Neural crest cell (in vitro differentiated cells): ENCODE results near the gene BMPER. TPM values are rescaled to one million over a fixed set of nuclear protein-coding genes. Genes with fewer than 3 reads are reported as not detected.

ENCODE experiments used
- DNase-seq: peaks from one replicate; pipeline ENCODE4 v3.0.0; 2021; ENCODE audit warnings: low read depth, mixed read lengths, low spot score
- H3K27ac Mint-ChIP-seq: one replicate; pipeline ENCODE4 v1.8.0; 2021; ENCODE audit warnings: mild to moderate bottlenecking, mixed read lengths; ENCODE audit not compliant: unreplicated experiment
- H3K27me3 Mint-ChIP-seq: 2 replicates; pipeline ENCODE4 v1.8.0; 2021; ENCODE audit warnings: low read depth, mild to moderate bottlenecking, mixed read lengths
- H3K36me3 Mint-ChIP-seq: 2 replicates; pipeline ENCODE4 v1.8.0; 2021; ENCODE audit warnings: low read depth, mild to moderate bottlenecking, mixed read lengths
- H3K4me1 Mint-ChIP-seq: 2 replicates; pipeline ENCODE4 v1.8.0; 2021; ENCODE audit warnings: mixed read lengths
- H3K4me3 Mint-ChIP-seq: one replicate; pipeline ENCODE4 v1.8.0; 2021; ENCODE audit warnings: mild to moderate bottlenecking, mixed read lengths
- H3K9me3 Mint-ChIP-seq: 2 replicates; pipeline ENCODE4 v1.8.0; 2021; ENCODE audit warnings: mixed read lengths
- total RNA-seq: library from RNA; stranded (reverse); gene quantifications from 2 replicates; pipeline ENCODE4 v1.2.1, GENCODE V29; 2021
- TF ChIP-seq, protein P1 (sequence below): fragments of 200-600 bp; sonication (generic); conservative IDR thresholded peaks from 2 replicates; pipeline ENCODE4 v1.5.0; 2021; ENCODE audit warnings: antibody characterized with exemption, mild to moderate bottlenecking

Gene BMPER
- total RNA-seq, 1 donor from 2014 or later = not detected

DNA sequence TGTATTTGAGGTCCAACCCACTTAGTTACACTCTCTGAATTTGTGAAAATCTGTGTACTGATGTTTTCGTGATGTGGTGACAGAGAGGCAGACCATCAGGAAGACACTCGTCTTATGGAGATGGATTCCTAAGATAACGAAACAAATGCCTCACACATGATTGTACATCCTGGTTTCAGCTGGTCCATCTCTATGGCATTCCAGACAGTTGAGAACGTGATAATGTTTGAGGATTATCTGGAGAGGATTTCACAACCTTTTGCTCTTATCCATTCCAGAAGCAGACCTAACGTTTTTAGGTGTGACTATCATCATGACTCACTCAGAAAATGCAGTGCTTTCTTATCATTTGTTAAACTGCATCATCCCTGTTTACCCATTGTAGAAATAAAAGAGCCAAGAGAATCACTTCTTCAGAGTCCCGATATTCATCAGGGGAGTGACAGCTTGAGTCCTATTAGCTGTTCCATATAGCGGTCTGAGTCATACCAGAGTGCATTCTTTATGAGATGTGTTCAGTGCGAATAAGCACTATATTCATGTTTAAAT, 74.5 kb downstream of the BMPER start:
- no peaks in the 10 kb centered on the region for H3K4me1 Mint-ChIP-seq
- peaks cover 3% of the 10 kb centered on the region for H3K27me3 Mint-ChIP-seq
- no peak overlapping the region for H3K4me3 Mint-ChIP-seq
- no peak for DNase-seq
- H3K9me3 Mint-ChIP-seq = no peaks in the 10 kb centered on the region
- H3K36me3 Mint-ChIP-seq = no peaks in the 10 kb centered on the region
- no peak overlapping the region for H3K27ac Mint-ChIP-seq
- TF ChIP-seq, protein P1, sequence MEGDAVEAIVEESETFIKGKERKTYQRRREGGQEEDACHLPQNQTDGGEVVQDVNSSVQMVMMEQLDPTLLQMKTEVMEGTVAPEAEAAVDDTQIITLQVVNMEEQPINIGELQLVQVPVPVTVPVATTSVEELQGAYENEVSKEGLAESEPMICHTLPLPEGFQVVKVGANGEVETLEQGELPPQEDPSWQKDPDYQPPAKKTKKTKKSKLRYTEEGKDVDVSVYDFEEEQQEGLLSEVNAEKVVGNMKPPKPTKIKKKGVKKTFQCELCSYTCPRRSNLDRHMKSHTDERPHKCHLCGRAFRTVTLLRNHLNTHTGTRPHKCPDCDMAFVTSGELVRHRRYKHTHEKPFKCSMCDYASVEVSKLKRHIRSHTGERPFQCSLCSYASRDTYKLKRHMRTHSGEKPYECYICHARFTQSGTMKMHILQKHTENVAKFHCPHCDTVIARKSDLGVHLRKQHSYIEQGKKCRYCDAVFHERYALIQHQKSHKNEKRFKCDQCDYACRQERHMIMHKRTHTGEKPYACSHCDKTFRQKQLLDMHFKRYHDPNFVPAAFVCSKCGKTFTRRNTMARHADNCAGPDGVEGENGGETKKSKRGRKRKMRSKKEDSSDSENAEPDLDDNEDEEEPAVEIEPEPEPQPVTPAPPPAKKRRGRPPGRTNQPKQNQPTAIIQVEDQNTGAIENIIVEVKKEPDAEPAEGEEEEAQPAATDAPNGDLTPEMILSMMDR = no peak

DNA sequence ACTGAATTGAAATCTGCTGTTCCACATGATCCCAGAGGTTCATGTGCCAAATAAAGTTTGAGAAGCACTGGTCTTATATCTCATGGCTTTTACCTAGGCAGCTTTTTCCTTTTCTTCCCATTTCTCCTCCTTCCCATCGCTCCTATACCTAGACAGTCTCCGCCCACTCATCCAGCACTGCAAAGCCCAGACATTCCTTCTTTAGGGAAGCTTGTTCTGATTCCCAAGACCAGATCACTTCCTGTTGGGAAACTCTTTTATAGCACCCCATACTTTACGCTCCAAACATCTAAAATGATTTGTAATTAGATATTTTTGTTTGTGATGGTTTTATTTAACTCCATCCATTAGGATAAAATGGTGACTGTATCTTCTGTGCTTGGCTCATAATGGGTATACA, 75.9 kb downstream of the BMPER start:
- Mint-ChIP-seq H3K4me3 (no peak overlapping the region), H3K27ac (no peak overlapping the region), H3K4me1 (no peaks in the 10 kb centered on the region), H3K36me3 (no peaks in the 10 kb centered on the region), H3K9me3 (no peaks in the 10 kb centered on the region), H3K27me3 (peaks cover 3% of the 10 kb centered on the region)
- DNase-seq = no peak
- TF ChIP-seq, protein P1 = no peak

DNA sequence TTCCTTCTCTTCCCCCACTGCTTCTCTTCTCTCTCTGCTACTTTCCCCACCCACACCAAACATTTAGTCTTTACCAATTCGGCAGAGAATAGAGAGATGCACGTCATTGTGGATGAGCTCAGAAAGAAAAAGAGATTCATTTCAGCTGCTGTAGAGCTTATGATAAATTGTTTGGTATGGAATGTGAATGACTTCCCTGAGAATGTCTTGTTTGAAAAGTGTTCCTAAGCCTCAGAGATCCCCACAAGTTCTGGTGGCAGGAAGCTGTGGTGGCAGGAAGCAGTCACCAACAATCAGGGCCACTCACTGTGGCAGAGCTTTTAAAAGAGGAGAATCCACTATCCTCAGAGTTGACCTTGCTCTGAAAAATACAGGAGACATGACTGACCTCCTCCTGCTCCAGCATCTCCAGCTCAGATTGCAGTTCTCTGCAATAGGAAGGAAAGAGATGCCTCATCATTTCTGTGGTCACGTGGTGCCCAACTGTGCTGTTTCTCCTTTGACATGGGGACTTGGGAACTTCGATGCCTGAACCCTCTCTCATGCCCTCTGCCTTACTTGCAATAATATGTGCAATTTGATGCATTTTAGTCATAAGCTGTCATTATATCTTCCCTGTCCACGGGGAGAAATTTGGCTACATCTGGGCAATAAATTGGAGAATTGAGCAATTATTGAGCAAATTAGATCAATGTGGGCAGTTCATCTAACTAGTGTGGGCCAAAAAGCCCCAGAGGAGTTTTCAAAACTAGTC, 76.5 kb downstream of the BMPER start:
- Mint-ChIP-seq H3K27me3 (peaks cover 3% of the 10 kb centered on the region), H3K36me3 (no peaks in the 10 kb centered on the region), H3K9me3 (no peaks in the 10 kb centered on the region), H3K4me3 (no peak overlapping the region), H3K27ac (no peak overlapping the region), H3K4me1 (no peaks in the 10 kb centered on the region)
- DNase-seq = no peak
- TF ChIP-seq, protein P1 = no peak

DNA sequence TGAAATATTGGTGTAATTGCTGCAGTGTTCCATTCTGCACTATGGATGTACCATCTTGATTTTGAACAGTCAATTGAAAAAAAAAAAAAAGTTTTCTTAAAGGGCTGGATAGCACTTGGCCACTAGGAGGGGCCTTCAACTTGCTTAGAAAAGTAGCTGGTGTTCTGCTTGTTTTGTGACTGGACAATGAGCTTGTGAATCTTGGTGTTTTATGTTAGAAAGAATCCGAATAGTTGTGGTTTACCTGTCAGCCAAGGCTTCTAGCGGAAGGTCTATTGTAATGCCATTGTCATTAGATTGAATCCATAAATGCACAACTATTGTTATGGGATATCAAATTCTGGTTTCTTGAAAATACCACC, 77.1 kb downstream of the BMPER start:
- Mint-ChIP-seq H3K27ac (no peak overlapping the region), H3K9me3 (no peaks in the 10 kb centered on the region), H3K36me3 (no peaks in the 10 kb centered on the region), H3K27me3 (peaks cover 3% of the 10 kb centered on the region), H3K4me3 (no peak overlapping the region), H3K4me1 (no peaks in the 10 kb centered on the region)
- TF ChIP-seq, protein P1 = peak; percentile 55
- DNase-seq = no peak

DNA sequence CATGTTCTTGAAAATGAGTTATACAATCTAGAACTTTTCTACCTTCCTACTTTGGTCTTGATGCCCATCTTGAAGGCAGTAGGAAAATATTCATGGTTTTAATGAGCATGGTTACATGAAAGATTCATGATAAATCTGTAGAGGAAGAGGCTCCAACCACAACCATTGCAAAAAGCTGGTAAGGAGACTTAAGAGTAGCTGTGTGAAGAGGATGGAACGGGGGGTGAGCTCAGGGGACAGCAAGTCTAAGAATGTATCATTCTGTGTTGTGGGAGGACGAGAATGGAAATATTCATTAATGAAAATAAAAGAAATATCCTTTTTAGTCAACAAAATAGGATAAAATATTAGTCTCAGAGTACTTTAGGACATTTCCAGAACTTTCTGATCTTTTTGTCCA, 81.1 kb downstream of the BMPER start:
- no peak for DNase-seq
- H3K9me3 Mint-ChIP-seq = no peaks in the 10 kb centered on the region
- H3K27me3 Mint-ChIP-seq = no peaks in the 10 kb centered on the region
- H3K36me3 Mint-ChIP-seq = peaks cover 2% of the 10 kb centered on the region
- TF ChIP-seq, protein P1 = no peak
- no peak overlapping the region for H3K4me3 Mint-ChIP-seq
- no peak overlapping the region for H3K27ac Mint-ChIP-seq
- no peaks in the 10 kb centered on the region for H3K4me1 Mint-ChIP-seq
